ENCODE data around the gene HSD11B1.

The HSD11B1 gene

DNA sequence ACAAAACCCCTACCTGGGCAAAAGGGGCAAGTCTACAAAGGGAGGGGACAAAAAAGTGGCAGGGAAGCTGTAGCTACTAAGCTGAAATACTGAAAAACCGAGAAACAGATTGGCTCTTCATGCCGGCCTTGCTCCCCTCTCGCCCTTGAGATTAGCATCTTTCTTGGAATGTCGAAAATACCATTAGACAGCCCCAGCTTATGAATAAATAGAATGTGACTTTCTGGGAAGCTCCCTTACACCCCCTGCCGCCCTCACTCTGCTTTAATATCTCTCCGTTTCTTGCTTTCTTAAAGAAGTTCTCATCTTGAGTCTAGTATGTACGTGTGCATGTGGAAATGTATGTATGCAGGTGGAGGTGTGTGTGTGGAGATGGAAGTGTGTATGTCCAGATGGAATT lies 65.3 kb downstream of the HSD11B1 start:
- Mint-ChIP-seq H3K4me1 (peaks cover 19% of the 10 kb centered on the region), H3K4me3 (no peak overlapping the region), H3K27me3 (no peaks in the 10 kb centered on the region), H3K9me3 (no peaks in the 10 kb centered on the region), H3K27ac (no peak overlapping the region), H3K36me3 (peaks cover 43% of the 10 kb centered on the region)
- no peak for ATAC-seq

DNA sequence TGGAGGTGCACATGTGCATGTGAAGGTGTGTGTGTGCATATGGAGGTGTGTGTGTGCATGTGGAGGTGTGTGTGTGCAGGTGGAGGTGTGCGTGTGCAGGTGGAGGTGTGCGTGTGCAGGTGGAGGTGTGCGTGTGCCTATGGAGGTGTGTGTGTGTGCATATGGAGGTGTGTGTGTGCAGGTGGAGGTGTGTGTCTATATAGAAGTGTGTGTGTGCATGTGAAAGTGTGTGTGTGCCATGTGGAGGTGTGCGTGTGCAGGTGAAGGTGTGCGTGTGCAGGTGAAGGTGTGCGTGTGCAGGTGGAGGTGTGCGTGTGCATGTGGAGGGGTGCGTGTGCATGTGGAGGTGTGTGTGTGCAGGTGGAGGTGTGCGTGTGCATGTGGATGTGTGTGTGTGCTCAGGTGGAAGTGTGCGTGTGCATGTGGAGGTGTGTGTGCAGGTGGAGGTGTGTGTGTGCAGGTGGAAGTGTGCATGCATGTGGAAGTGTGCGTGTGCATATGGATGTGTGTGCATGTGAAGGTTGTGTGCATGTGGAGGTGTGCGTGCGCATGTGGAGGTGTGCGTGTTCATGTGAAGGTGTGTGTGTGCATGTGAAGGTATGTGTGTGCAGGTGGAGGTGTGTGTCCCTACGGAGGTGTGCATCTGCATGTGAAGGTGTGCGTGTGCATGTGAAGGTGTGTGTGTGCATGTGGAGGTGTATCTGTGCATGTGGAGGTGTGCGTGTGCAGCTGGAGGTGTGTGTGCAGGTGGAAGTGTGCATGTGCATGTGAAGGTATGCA lies 66.2 kb downstream of the HSD11B1 start:
- H3K27ac Mint-ChIP-seq, result no peak overlapping the region
- H3K9me3 Mint-ChIP-seq, result no peaks in the 10 kb centered on the region
- ATAC-seq, result no peak
- H3K4me1 Mint-ChIP-seq, result peaks cover 13% of the 10 kb centered on the region
- peaks cover 44% of the 10 kb centered on the region for H3K36me3 Mint-ChIP-seq
- no peak overlapping the region for H3K4me3 Mint-ChIP-seq
- H3K27me3 Mint-ChIP-seq, result no peaks in the 10 kb centered on the region

- no peak for ATAC-seq
- H3K4me1 Mint-ChIP-seq, result no peaks in the 10 kb centered on the region
- peaks cover 35% of the 10 kb centered on the region for H3K36me3 Mint-ChIP-seq
These were observed 67.5 kb downstream of the HSD11B1 start for GRCh38 chr1:209772126-209772525.

GRCh38 chr1:209774592-209774991 lies 69.9 kb downstream of the HSD11B1 start:
- peaks cover 52% of the 10 kb centered on the region for H3K36me3 Mint-ChIP-seq
- H3K4me3 Mint-ChIP-seq, result peak overlapping the region; percentile 34
- no peaks in the 10 kb centered on the region for H3K27me3 Mint-ChIP-seq
- H3K4me1 Mint-ChIP-seq, result no peaks in the 10 kb centered on the region
- peak; percentile 72 for ATAC-seq
- H3K27ac Mint-ChIP-seq, result no peak overlapping the region
- H3K9me3 Mint-ChIP-seq, result no peaks in the 10 kb centered on the region

More at GRCh38 chr1:209772126-209772525, 67.5 kb downstream of the HSD11B1 start:
- Mint-ChIP-seq H3K4me3 (no peak overlapping the region), H3K9me3 (no peaks in the 10 kb centered on the region), H3K27me3 (no peaks in the 10 kb centered on the region), H3K27ac (no peak overlapping the region)

DNA sequence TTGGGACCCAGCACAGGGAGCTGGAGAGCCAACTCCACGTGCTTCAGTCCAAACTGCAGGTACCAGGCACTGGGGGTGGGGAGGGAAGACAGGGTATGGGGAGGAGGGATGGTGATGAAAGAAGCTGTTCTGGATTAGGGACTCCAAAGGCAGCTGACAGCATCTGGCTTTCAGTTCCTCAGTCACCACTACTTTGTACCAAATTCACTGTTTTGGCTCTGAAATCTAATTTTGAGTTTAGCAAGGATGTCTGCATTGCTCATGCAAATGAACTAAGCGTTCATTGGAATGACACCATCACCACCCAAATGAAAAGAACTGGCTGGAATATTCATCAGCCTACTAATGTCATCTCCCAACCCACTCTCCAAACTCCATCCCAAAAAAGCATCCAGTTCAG lies 71.0 kb downstream of the HSD11B1 start:
- no peak overlapping the region for H3K4me3 Mint-ChIP-seq
- H3K9me3 Mint-ChIP-seq, result no peaks in the 10 kb centered on the region
- no peak overlapping the region for H3K27ac Mint-ChIP-seq
- no peaks in the 10 kb centered on the region for H3K4me1 Mint-ChIP-seq
- no peaks in the 10 kb centered on the region for H3K27me3 Mint-ChIP-seq
- ATAC-seq, result no peak
- peaks cover 62% of the 10 kb centered on the region for H3K36me3 Mint-ChIP-seq

GRCh38 chr1:209777587-209777986 lies 72.9 kb downstream of the HSD11B1 start:
- no peak for ATAC-seq
- no peaks in the 10 kb centered on the region for H3K4me1 Mint-ChIP-seq

DNA sequence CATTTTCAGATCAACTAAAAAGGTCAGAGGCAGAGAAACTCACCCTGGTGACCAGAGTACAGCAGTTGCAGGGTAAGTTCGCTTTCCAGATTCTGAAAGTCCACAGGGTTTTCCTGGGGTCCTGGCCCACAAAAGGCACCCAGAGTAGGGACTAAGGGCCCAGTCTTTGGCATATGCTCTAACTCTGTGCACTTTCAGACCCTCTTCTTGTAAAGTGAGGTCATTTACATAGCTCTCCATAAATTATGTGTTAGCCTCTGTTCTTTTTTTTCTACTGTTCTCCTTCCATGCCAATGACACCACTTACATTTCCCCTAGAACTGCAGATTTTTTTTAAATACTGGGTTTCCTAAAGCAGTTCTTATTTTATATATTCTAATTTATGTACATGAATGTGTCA lies 73.5 kb downstream of the HSD11B1 start:
- no peak overlapping the region for H3K27ac Mint-ChIP-seq
- no peaks in the 10 kb centered on the region for H3K27me3 Mint-ChIP-seq
- peaks cover 73% of the 10 kb centered on the region for H3K36me3 Mint-ChIP-seq
- peaks cover under 1% of the 10 kb centered on the region for H3K4me1 Mint-ChIP-seq
- no peaks in the 10 kb centered on the region for H3K9me3 Mint-ChIP-seq
- H3K4me3 Mint-ChIP-seq, result no peak overlapping the region
- ATAC-seq, result no peak

More at GRCh38 chr1:209777587-209777986, 72.9 kb downstream of the HSD11B1 start:
- Mint-ChIP-seq H3K27me3 (no peaks in the 10 kb centered on the region), H3K36me3 (peaks cover 75% of the 10 kb centered on the region), H3K27ac (no peak overlapping the region), H3K9me3 (no peaks in the 10 kb centered on the region), H3K4me3 (no peak overlapping the region)

GRCh38 chr1:209780268-209780667 lies 75.6 kb downstream of the HSD11B1 start:
- Mint-ChIP-seq H3K36me3 (peaks cover 60% of the 10 kb centered on the region), H3K4me3 (no peak overlapping the region), H3K27me3 (no peaks in the 10 kb centered on the region), H3K4me1 (peaks cover 20% of the 10 kb centered on the region), H3K27ac (peak overlapping the region; percentile 43), H3K9me3 (no peaks in the 10 kb centered on the region)
- ATAC-seq, result no peak

- ATAC-seq, result no peak
- Mint-ChIP-seq H3K9me3 (no peaks in the 10 kb centered on the region), H3K4me3 (peak overlapping the region; percentile 88), H3K27ac (peak overlapping the region; percentile 93), H3K36me3 (peaks cover 38% of the 10 kb centered on the region), H3K27me3 (peaks cover 18% of the 10 kb centered on the region), H3K4me1 (peaks cover 20% of the 10 kb centered on the region)
These were observed 78.7 kb downstream of the HSD11B1 start for GRCh38 chr1:209783386-209783785.

Data from stimulated activated memory B cell treated with anti-CD40 and anti-IgM and Interleukin-4, amounts not matched to agents 10 μg/mL and 1 μg/mL and 100 μg/mL, for 72 hours (primary cell).